H1 (cell line): ENCODE measurements around the gene CALM3. TPM values are rescaled to one million over a fixed set of nuclear protein-coding genes. Genes with fewer than 3 reads are reported as not detected.

Source experiments
- CTCF ChIA-PET: fragments of 300-600 bp; sonication (Branson Sonifier 250); formaldehyde crosslinking; loops from one replicate; lab custom pipeline; 2021; ENCODE audit not compliant: partially characterized antibody; lab: Charles Lee
- POLR2A ChIA-PET: fragments of 300-600 bp; sonication (Branson Sonifier 250); formaldehyde crosslinking; loops from one replicate; lab custom pipeline; 2021; ENCODE audit warnings: inconsistent platforms; ENCODE audit not compliant: partially characterized antibody; lab: Charles Lee
- DNase-seq, 2 experiments: peaks; one replicate each; pipeline versions ENCODE4 v3.0.0 to v3.0.0-alpha.2; 2010 to 2022; ENCODE audit warnings: low spot score in 2 of 2, low read depth in 1 of 2, mixed read lengths in 1 of 2
- FAIRE-seq: peaks from 2 replicates; lab custom pipeline; 2011; peaks lifted over from hg19 to GRCh38; lab: Jason Lieb, UNC
- H2AFZ ChIP-seq: 2 replicates; pipeline ENCODE4 v1.8.1; 2012; ENCODE audit warnings: low read length, inconsistent platforms
- H2AK5ac ChIP-seq: 2 replicates; pipeline ENCODE4 v1.6.1; 2013; ENCODE audit warnings: low read depth, low read length
- H2BK120ac ChIP-seq: replicated peaks from 2 replicates; pipeline ENCODE3; 2013; ENCODE audit warnings: low read depth, low read length, inconsistent platforms
- H2BK12ac ChIP-seq: 2 replicates; pipeline ENCODE4 v1.6.1; 2013; ENCODE audit warnings: low read depth, low read length
- H2BK15ac ChIP-seq: 2 replicates; pipeline ENCODE4 v1.6.1; 2013; ENCODE audit warnings: low read length
- H2BK20ac ChIP-seq: 2 replicates; pipeline ENCODE4 v1.6.1; 2013; ENCODE audit warnings: low read length
- H2BK5ac ChIP-seq: 2 replicates; pipeline ENCODE4 v1.6.1; 2013; ENCODE audit warnings: low read depth, low read length
- H3K14ac ChIP-seq: 2 replicates; pipeline ENCODE4 v1.6.1; 2013; ENCODE audit warnings: inconsistent platforms; ENCODE audit not compliant: insufficient read length
- H3K18ac ChIP-seq: 2 replicates; pipeline ENCODE4 v1.6.1; 2013; ENCODE audit warnings: low read length; ENCODE audit errors: extremely low read depth
- H3K23ac ChIP-seq: 2 replicates; pipeline ENCODE4 v1.6.1; 2013; ENCODE audit warnings: inconsistent platforms; ENCODE audit not compliant: insufficient read length
- H3K23me2 ChIP-seq: 2 replicates; pipeline ENCODE4 v1.6.1; 2013; ENCODE audit warnings: low read depth, low read length
- H3K27ac ChIP-seq: 2 replicates; pipeline ENCODE4 v1.6.1; 2011; ENCODE audit warnings: low read depth, low read length, inconsistent platforms
- H3K27me3 ChIP-seq, 4 experiments: replicated peaks in 1 of 4; 1 replicate in 1 of 4; 2 replicates in 3 of 4; pipeline versions ENCODE4 v1.6.1 to v1.8.1; 2011 to 2013; ENCODE audit warnings: low read length in 3 of 4, mild to moderate bottlenecking in 3 of 4, inconsistent platforms in 2 of 4, mixed read lengths in 2 of 4, moderate library complexity in 1 of 4; ENCODE audit not compliant: control insufficient read depth in 3 of 4, insufficient read depth in 3 of 4; ENCODE audit errors: extremely low read depth in 1 of 4
- H3K36me3 ChIP-seq, 4 experiments: 2 replicates each; pipeline versions ENCODE4 v1.6.1 to v1.8.1; 2011 to 2013; ENCODE audit warnings: mild to moderate bottlenecking in 4 of 4, low read length in 3 of 4, moderate library complexity in 2 of 4, control low read depth in 1 of 4, inconsistent platforms in 1 of 4; ENCODE audit not compliant: insufficient read depth in 4 of 4, control insufficient read depth in 2 of 4
- H3K4ac ChIP-seq: replicated peaks from 2 replicates; pipeline ENCODE3; 2013; ENCODE audit warnings: low read length, low read depth, mixed read lengths, inconsistent platforms; ENCODE audit not compliant: insufficient read length
- H3K4me1 ChIP-seq, 4 experiments: replicated peaks in 1 of 4; 1 replicate in 1 of 4; 2 replicates in 3 of 4; pipeline versions ENCODE4 v1.6.1 to v1.8.1; 2011 to 2013; ENCODE audit warnings: low read length in 3 of 4, inconsistent platforms in 2 of 4, mixed read lengths in 1 of 4; ENCODE audit not compliant: insufficient read depth in 4 of 4, control insufficient read depth in 3 of 4
- H3K4me2 ChIP-seq, 2 experiments: 2 replicates each; pipeline versions ENCODE4 v1.6.1 to v1.8.1; 2011 to 2013; ENCODE audit warnings: low read depth in 2 of 2, low read length in 2 of 2, control low read depth in 1 of 2, inconsistent platforms in 1 of 2, mild to moderate bottlenecking in 1 of 2; ENCODE audit not compliant: insufficient read depth in 1 of 2
- H3K4me3 ChIP-seq, 4 experiments: fragments of 200-600, 300-600 bp in 1 of 4; sonication (generic), shearing (Covaris generic), sonication (Bioruptor Twin) in 1 of 4; 2 replicates each; pipeline versions ENCODE4 v1.5.1 to v1.8.1; 2011 to 2016; ENCODE audit warnings: low read length in 4 of 4, low read depth in 3 of 4, control low read depth in 2 of 4, inconsistent platforms in 2 of 4, mild to moderate bottlenecking in 2 of 4, mixed read lengths in 1 of 4, moderate library complexity in 1 of 4; ENCODE audit not compliant: insufficient read depth in 2 of 4; ENCODE audit errors: extremely low read depth in 1 of 4
- H3K56ac ChIP-seq: replicated peaks from 2 replicates; pipeline ENCODE3; 2013; ENCODE audit warnings: low read depth, mild to moderate bottlenecking, mixed read lengths, low read length, inconsistent platforms; ENCODE audit not compliant: insufficient read length
- H3K79me1 ChIP-seq: 2 replicates; pipeline ENCODE4 v1.6.1; 2013; ENCODE audit warnings: low read depth, low read length, control low read depth
- H3K79me2 ChIP-seq, 2 experiments: 2 replicates each; pipeline versions ENCODE4 v1.6.1 to v1.8.1; 2012 to 2013; ENCODE audit warnings: low read length in 2 of 2, mild to moderate bottlenecking in 2 of 2, inconsistent platforms in 1 of 2; ENCODE audit not compliant: insufficient read depth in 2 of 2, control insufficient read depth in 1 of 2
- H3K9ac ChIP-seq, 4 experiments: replicated peaks in 1 of 4; 1 replicate in 1 of 4; 2 replicates in 3 of 4; pipeline versions ENCODE4 v1.6.1 to v1.8.1; 2011 to 2013; ENCODE audit warnings: low read depth in 3 of 4, low read length in 3 of 4, control low read depth in 2 of 4, mild to moderate bottlenecking in 2 of 4, moderate library complexity in 2 of 4, inconsistent platforms in 1 of 4; ENCODE audit errors: extremely low read depth in 1 of 4
- H3K9me3 ChIP-seq, 2 experiments: 2 replicates each; pipeline versions ENCODE4 v1.6.1 to v1.8.1; 2012 to 2013; ENCODE audit warnings: mild to moderate bottlenecking in 2 of 2, moderate library complexity in 2 of 2, control low read depth in 1 of 2, inconsistent platforms in 1 of 2, low read depth in 1 of 2, low read length in 1 of 2, mixed read lengths in 1 of 2; ENCODE audit not compliant: insufficient read depth in 2 of 2
- H4K20me1 ChIP-seq, 2 experiments: replicated peaks in 1 of 2; 2 replicates each; pipeline versions ENCODE3 to v1.8.1; 2011 to 2013; ENCODE audit warnings: inconsistent platforms in 2 of 2, low read length in 2 of 2, mild to moderate bottlenecking in 1 of 2; ENCODE audit not compliant: insufficient read depth in 2 of 2, control insufficient read depth in 1 of 2
- H4K5ac ChIP-seq: 2 replicates; pipeline ENCODE4 v1.6.1; 2013; ENCODE audit warnings: low read length, low read depth, mixed read lengths, inconsistent platforms; ENCODE audit not compliant: insufficient read length
- H4K8ac ChIP-seq: 2 replicates; pipeline ENCODE4 v1.8.0; 2013; ENCODE audit warnings: mild to moderate bottlenecking, moderate library complexity, low read length, inconsistent platforms; ENCODE audit not compliant: insufficient read depth; ENCODE audit errors: extremely low read depth
- H4K91ac ChIP-seq: replicated peaks from 2 replicates; pipeline ENCODE3; 2013; ENCODE audit warnings: low read length, mixed read lengths, inconsistent platforms; ENCODE audit not compliant: insufficient read length
- BACH1 ChIP-seq: IDR thresholded peaks from 2 replicates; pipeline ENCODE4 v1.6.1; 2012; ENCODE audit warnings: low read length, improper control_type of control experiment
- CBX8 ChIP-seq: fragments of 300-800, 300-1000 bp; sonication (generic); IDR thresholded peaks from 2 replicates; pipeline ENCODE4 v1.7.1; 2016; ENCODE audit warnings: low read depth, low read length, borderline replicate concordance
- E2F6 ChIP-seq: IDR thresholded peaks from 2 replicates; pipeline ENCODE4 v1.6.1; 2012; ENCODE audit warnings: inconsistent platforms
- EZH2 ChIP-seq: fragments of 200-600 bp; sonication (generic); IDR thresholded peaks from 2 replicates; pipeline ENCODE4 v1.7.1; 2012; ENCODE audit warnings: low read depth, mild to moderate bottlenecking, moderate library complexity, low read length, inconsistent platforms; ENCODE audit not compliant: severe bottlenecking
- GABPA ChIP-seq: IDR thresholded peaks from 2 replicates; pipeline ENCODE4 v1.6.1; 2011; ENCODE audit warnings: mild to moderate bottlenecking, low read length, moderate library complexity, borderline replicate concordance; ENCODE audit not compliant: insufficient read depth
- GTF2F1 ChIP-seq: IDR thresholded peaks from 2 replicates; pipeline ENCODE4 v1.6.1; 2012; ENCODE audit warnings: low read depth, low read length, improper control_type of control experiment, borderline replicate concordance
- HDAC2 ChIP-seq, 2 experiments: fragments of 300-600 bp in 1 of 2; sonication (generic) in 1 of 2; IDR thresholded peaks; 2 replicates each; pipeline ENCODE4 v1.6.1; 2011 to 2012; ENCODE audit warnings: low read depth in 2 of 2, low read length in 2 of 2, mild to moderate bottlenecking in 2 of 2, moderate library complexity in 2 of 2, borderline replicate concordance in 1 of 2, inconsistent platforms in 1 of 2
- POLR2AphosphoS5 ChIP-seq: IDR thresholded peaks from 2 replicates; pipeline ENCODE4 v1.6.1; 2011; ENCODE audit warnings: low read depth, low read length
- RFX5 ChIP-seq: IDR thresholded peaks from 2 replicates; pipeline ENCODE4 v1.6.1; 2011; ENCODE audit warnings: low read depth, low read length, improper control_type of control experiment, borderline replicate concordance
- SP1 ChIP-seq: IDR thresholded peaks from 2 replicates; pipeline ENCODE4 v1.6.1; 2011; ENCODE audit warnings: low read depth, low read length
- SUZ12 ChIP-seq: fragments of 200-600 bp; sonication (generic); IDR thresholded peaks from 2 replicates; pipeline ENCODE4 v1.6.1; 2012; ENCODE audit warnings: mild to moderate bottlenecking, inconsistent platforms, low read length, moderate library complexity, mixed read lengths
- WGBS, 2 experiments: shearing (Covaris generic) in 1 of 2; methylation state at CpG; one replicate each; pipeline versions ENCODE4 v1.1.6 to v1.1.7; 2013 to 2015; ENCODE audit warnings: low lambda C conversion rate in 2 of 2, mixed read lengths in 2 of 2, inconsistent platforms in 1 of 2, low coverage in 1 of 2, missing lambda C conversion rate in 1 of 2; ENCODE audit not compliant: insufficient replicate concordance in 2 of 2, insufficient coverage in 1 of 2, insufficient read length in 1 of 2; ENCODE audit errors: extremely low coverage in 1 of 2, missing lambda C conversion rate in 1 of 2; 5-methylcytosine and 5-hydroxymethylcytosine counted together
- polyA plus RNA-seq, 7 experiments: library from polyadenylated mRNA; depleted of rRNA in 3 of 7; stranded (reverse) in 5 of 7; unstranded in 2 of 7; fragments of >200 nt in 5 of 7; fragments of 200-250 nt in 2 of 7; gene quantifications; 1 replicate in 5 of 7; 2 replicates in 1 of 7; 4 replicates in 1 of 7; pipeline versions ENCODE4 v1.2.1 to v1.2.3, GENCODE V29; 2011 to 2013; ENCODE audit warnings: missing spikeins in 2 of 7, mixed read lengths in 2 of 7
- total RNA-seq: library from RNA; stranded (reverse); fragmentation: NEBNext Ultra II Directional; extraction: Animal tissue kit (Norgen Biotek cat#: 25700); gene quantifications from 2 replicates; pipeline ENCODE4 v1.2.1, GENCODE V29; 2021
- TF ChIP-seq, protein P1 (sequence below): IDR thresholded peaks from 2 replicates; pipeline ENCODE4 v1.6.1; 2011; ENCODE audit warnings: low read depth, mild to moderate bottlenecking, low read length; ENCODE audit not compliant: insufficient read depth

Gene CALM3
- total and polyA plus RNA-seq, 2 of the 8 experiments (the other 6 are each of a cell fraction or from before 2014, with no cell fraction given), result 315 to 326 TPM

GRCh38 chr19:46574533-46574932 is 26.6 kb upstream of the CALM3 start:
- no peak for FAIRE-seq
- H3K79me1 ChIP-seq, result no peaks in the 10 kb centered on the region
- TF ChIP-seq HDAC2 (IDR thresholded peaks at IDR 0.05; ENCODE audit: borderline replicate concordance in 1 of 2, low read depth in 2 of 2, low read length in 2 of 2), result no peak
- TF ChIP-seq, protein P1, sequence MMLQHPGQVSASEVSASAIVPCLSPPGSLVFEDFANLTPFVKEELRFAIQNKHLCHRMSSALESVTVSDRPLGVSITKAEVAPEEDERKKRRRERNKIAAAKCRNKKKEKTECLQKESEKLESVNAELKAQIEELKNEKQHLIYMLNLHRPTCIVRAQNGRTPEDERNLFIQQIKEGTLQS, result no peak
- no peak for TF ChIP-seq RFX5
- no peak for TF ChIP-seq POLR2AphosphoS5
- no peak for TF ChIP-seq GABPA
- no peak for TF ChIP-seq CBX8
- no peak for TF ChIP-seq GTF2F1
- TF ChIP-seq E2F6, result no peak
- no peak for TF ChIP-seq SUZ12
- TF ChIP-seq BACH1, result no peak
- no peak for TF ChIP-seq EZH2
- TF ChIP-seq SP1, result no peak

More at GRCh38 chr19:46574533-46574932, 26.6 kb upstream of the CALM3 start:
- H3K18ac ChIP-seq, result no peak overlapping the region
- no peak overlapping the region for H2BK20ac ChIP-seq
- no peak overlapping the region for H3K4me2 ChIP-seq
- no peak for DNase-seq
- no peak overlapping the region for H3K56ac ChIP-seq
- no peak overlapping the region for H2BK120ac ChIP-seq
- H4K5ac ChIP-seq, result no peak overlapping the region
- no peak overlapping the region for H2AK5ac ChIP-seq
- H2BK5ac ChIP-seq, result no peak overlapping the region
- no peak overlapping the region for H2BK15ac ChIP-seq
- H3K27me3 ChIP-seq, result no peaks in the 10 kb centered on the region; a peak in 1 of 7 replicates
- no peak overlapping the region for H3K14ac ChIP-seq
- no peaks in the 10 kb centered on the region for H3K36me3 ChIP-seq
- H4K8ac ChIP-seq, result no peak overlapping the region
- H2AFZ ChIP-seq, result peak overlapping the region; percentile 76; the same call in 1 of the 2 replicates
- no peak overlapping the region for H3K4me3 ChIP-seq
- H3K4ac ChIP-seq, result no peak overlapping the region
- no peak overlapping the region for H4K91ac ChIP-seq
- H3K9me3 ChIP-seq, result no peaks in the 10 kb centered on the region
- no peaks in the 10 kb centered on the region for H3K23me2 ChIP-seq
- ChIA-PET POLR2A (interaction anchor here (1.0 to 1.2 kb wide), 2 partner anchors 26 to 45 kb away, joined by 3 read pairs; no protein-coding TSS in a partner anchor), CTCF (interaction anchor here (1.4 to 3.6 kb wide), 2 partner anchors 31 to 45 kb away, joined by 4 to 20 read pairs; no protein-coding TSS in a partner anchor)
- no peaks in the 10 kb centered on the region for H4K20me1 ChIP-seq
- no peak overlapping the region for H2BK12ac ChIP-seq
- H3K9ac ChIP-seq, result no peak overlapping the region
- 87% methylated on average over 11 of the region's 11 CpGs; no CpG with 5 or more reads in 1 of the 2 experiments for WGBS, 2 experiments
- H3K27ac ChIP-seq, result no peak overlapping the region
- H3K4me1 ChIP-seq, result no peaks in the 10 kb centered on the region; a peak in 2 of 7 replicates
- no peaks in the 10 kb centered on the region for H3K79me2 ChIP-seq
- no peak overlapping the region for H3K23ac ChIP-seq
